Mesodermal cell (in vitro differentiated cells): ENCODE data around the gene FUT8.

Experiments used
- H3K27ac ChIP-seq: 2 replicates; pipeline ENCODE4 v1.7.0; 2013; ENCODE audit warnings: mild to moderate bottlenecking, low read depth, low read length, moderate library complexity; ENCODE audit not compliant: severe bottlenecking
- H3K36me3 ChIP-seq: 2 replicates; pipeline ENCODE4 v1.7.1; 2013; ENCODE audit warnings: mild to moderate bottlenecking, low read length, moderate library complexity; ENCODE audit not compliant: control insufficient read depth, insufficient read depth
- H3K4me1 ChIP-seq: one replicate; pipeline ENCODE4 v1.7.1; 2013; ENCODE audit warnings: mild to moderate bottlenecking, low read length; ENCODE audit not compliant: insufficient read depth, control insufficient read depth, poor library complexity, severe bottlenecking
- H3K4me3 ChIP-seq: 2 replicates; pipeline ENCODE4 v1.7.0; 2013; ENCODE audit warnings: low read length, control low read depth, mild to moderate bottlenecking; ENCODE audit not compliant: insufficient read depth, poor library complexity, severe bottlenecking; ENCODE audit errors: extremely low read depth
- H3K9me3 ChIP-seq: 2 replicates; pipeline ENCODE4 v1.7.1; 2013; ENCODE audit warnings: mild to moderate bottlenecking, low read length, moderate library complexity; ENCODE audit not compliant: control insufficient read depth
- WGBS, 2 experiments: methylation state at CpG; one replicate each; pipeline ENCODE4 v1.1.5; 2013; ENCODE audit warnings: missing lambda C conversion rate in 2 of 2; ENCODE audit not compliant: insufficient coverage in 2 of 2; 5-methylcytosine and 5-hydroxymethylcytosine counted together

FUT8 gene

DNA sequence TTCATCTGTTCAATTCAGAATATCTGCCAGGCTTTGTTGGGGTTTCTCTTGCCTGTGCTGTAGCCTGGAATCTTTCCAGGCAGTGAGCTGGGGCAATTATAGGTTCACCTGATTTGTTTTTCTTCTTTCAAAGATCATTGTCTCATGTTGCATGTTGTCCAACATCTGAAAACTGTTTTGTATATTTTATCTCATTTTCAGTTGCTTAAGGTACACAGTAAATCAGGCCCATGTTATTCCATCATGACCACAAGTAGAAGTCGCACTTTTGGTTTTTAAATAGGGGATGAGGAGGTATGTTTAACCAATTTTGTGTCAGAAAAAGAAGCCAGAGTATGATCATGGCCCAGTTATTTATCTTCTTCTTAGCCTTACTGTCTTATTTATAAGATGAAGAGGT, 24.9 kb upstream of the FUT8 start:
- no peak overlapping the region for H3K27ac ChIP-seq
- H3K4me1 ChIP-seq, result no peaks in the 10 kb centered on the region
- no peaks in the 10 kb centered on the region for H3K9me3 ChIP-seq
- WGBS, 2 experiments, result no CpG with 5 or more reads among the region's 1 CpG
- H3K4me3 ChIP-seq, result no peak overlapping the region
- no peaks in the 10 kb centered on the region for H3K36me3 ChIP-seq

DNA sequence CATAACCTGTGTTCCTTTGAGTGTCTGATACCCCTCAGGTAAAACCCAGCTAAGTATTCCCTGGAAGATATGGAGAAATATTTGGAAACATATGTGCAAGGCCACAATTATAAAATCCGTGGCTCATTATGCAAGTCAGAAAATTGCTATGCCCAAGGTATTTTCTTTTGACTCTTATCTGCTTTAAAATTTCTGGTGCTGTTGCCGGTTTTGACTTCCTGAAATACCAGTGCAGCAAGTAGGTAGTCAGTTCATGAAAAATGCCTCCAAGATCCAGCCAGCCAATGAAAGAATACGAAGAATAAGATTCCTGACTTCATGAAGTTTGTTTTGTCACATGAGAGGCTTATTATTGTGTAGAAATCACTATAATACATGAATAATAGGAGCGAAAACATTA, 20.2 kb upstream of the FUT8 start:
- 89 to 100% methylated on average over 2 to 3 of the region's 4 CpGs for WGBS, 2 experiments
- peaks cover 20% of the 10 kb centered on the region for H3K9me3 ChIP-seq
- H3K36me3 ChIP-seq, result no peaks in the 10 kb centered on the region
- H3K4me3 ChIP-seq, result no peak overlapping the region
- H3K4me1 ChIP-seq, result no peaks in the 10 kb centered on the region
- H3K27ac ChIP-seq, result no peak overlapping the region

DNA sequence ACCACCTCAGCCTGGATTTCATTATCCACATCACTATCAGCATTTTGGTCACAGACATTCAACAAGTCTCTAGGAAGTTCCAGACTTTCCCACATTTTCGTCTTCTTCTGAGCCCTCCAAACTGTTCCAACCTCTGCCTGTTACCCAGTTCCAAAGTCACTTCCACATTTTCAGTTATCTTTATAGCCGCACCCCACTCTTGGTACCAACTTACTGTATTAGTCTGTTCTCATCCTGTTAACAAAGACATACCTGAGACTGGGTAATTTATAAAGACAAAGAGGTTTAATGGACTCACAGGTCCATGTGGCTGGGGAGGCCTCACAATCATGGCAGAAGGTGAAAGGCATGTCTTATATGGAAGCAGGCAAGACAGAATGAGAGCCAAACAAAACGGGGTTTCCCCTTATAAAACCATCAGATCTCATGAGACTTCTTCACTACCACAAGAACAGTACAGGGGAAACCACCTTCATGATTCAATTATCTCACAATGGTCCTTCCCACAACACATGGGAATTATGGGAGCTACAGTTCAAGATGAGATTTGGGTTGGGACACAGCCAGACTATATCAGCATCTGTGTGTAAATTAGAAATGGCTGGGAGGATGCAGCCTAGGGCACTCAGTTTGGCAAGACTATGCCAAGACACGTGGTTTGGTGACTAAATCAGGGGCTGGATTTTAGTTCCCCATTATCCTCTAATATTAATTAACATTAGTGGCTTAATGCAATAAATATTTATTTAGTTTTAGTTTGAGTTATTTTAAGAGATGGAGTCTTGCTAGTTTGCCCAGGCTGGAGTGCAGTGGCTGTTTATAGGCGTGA, 16.2 kb upstream of the FUT8 start:
- 58 to 75% methylated on average over 3 to 4 of the region's 5 CpGs for WGBS, 2 experiments
- no peaks in the 10 kb centered on the region for H3K4me1 ChIP-seq
- no peak overlapping the region for H3K27ac ChIP-seq
- no peak overlapping the region for H3K4me3 ChIP-seq
- H3K9me3 ChIP-seq, result peaks cover 20% of the 10 kb centered on the region
- H3K36me3 ChIP-seq, result no peaks in the 10 kb centered on the region

DNA sequence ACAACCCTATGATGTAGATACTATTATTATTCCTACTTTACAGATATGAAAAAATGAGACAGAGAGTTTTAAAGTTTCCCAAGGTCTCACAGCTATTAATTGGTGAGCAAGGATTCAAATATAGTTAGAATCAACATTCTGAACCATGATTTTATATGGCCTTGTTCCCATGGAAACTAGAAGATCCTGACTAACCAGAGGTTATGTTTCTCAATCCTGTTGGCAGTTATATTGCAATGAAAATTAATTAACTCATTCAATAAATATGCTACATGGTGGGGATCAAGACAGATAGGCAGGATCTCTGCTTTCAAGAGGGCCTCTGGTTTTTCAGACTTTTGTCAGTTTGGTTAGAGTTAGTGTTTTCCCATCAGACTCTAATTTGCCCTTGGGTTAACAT, 9.3 kb upstream of the FUT8 start:
- H3K27ac ChIP-seq, result no peak overlapping the region
- no peaks in the 10 kb centered on the region for H3K9me3 ChIP-seq
- no peaks in the 10 kb centered on the region for H3K4me1 ChIP-seq
- H3K36me3 ChIP-seq, result no peaks in the 10 kb centered on the region
- H3K4me3 ChIP-seq, result no peak overlapping the region

DNA sequence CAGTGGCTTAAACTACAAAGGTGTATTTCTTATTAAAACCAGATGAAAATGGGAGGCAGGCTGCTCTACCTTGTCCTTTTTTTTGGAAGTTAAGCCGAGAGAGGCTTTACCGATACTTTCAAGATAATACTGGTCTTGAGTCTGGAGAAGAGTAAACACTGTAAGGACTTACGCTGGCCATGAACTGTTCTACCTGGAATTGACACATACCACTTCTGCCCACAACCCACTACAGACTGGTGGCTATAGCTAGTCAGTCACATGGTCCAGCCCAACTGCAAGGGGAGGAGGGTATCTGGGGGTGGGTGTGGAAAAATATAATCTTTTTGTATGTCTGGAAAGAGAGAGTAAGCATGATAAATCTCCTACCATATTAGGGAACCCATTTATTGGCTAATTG, 4.4 kb upstream of the FUT8 start:
- Histone ChIP-seq H3K4me3 (no peak overlapping the region), H3K27ac (no peak overlapping the region), H3K4me1 (no peaks in the 10 kb centered on the region), H3K36me3 (no peaks in the 10 kb centered on the region), H3K9me3 (no peaks in the 10 kb centered on the region)
- WGBS, 2 experiments, result no CpG with 5 or more reads among the region's 3 CpGs

DNA sequence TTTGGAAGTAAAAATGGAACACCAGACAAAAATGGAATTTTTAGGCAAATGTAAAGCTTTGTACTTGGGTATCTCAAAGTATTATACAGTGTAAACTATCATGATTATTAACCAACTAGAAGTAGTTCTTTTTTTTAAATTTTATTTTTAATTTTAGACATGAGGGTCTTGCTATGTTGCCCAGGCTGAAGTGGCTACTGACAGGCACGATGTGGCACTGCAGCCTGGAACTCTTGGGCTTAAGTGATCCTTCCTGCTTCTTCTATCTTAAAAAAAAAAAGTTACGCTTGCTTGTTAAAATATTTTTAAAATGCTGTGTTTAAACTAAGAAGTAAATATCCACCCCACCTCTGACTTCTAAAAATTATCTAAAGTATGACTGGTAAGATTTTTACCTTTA, 1.9 kb upstream of the FUT8 start:
- H3K27ac ChIP-seq, result no peak overlapping the region
- H3K9me3 ChIP-seq, result no peaks in the 10 kb centered on the region
- H3K4me3 ChIP-seq, result no peak overlapping the region
- H3K4me1 ChIP-seq, result no peaks in the 10 kb centered on the region
- WGBS, 2 experiments, result no CpG with 5 or more reads among the region's 2 CpGs
- no peaks in the 10 kb centered on the region for H3K36me3 ChIP-seq

DNA sequence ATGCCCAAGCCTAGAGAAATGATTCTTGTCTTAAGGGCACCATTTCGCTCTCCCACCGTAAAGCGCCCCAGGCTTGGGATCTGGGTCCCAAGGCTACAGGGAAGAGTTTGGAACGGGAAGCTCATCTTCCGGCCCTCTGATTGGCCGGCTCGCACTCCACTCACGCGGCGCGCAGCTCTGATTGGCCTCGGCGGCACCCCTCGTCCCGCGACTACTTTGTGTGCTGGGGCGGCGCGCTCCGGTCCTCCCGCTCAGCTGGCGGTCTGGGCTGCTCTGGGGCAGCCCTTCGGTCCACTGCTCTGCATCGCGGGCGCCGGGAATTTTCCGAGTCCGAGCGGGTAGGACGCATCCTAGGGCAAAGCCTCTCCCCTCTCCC, 886 bp upstream of the FUT8 start:
- 0 to 1% methylated on average over 27 to 31 of the region's 31 CpGs for WGBS, 2 experiments
- Histone ChIP-seq H3K36me3 (no peaks in the 10 kb centered on the region), H3K4me1 (no peaks in the 10 kb centered on the region), H3K27ac (peak overlapping the region; percentile 93), H3K4me3 (peak overlapping the region; percentile 84), H3K9me3 (no peaks in the 10 kb centered on the region)

DNA sequence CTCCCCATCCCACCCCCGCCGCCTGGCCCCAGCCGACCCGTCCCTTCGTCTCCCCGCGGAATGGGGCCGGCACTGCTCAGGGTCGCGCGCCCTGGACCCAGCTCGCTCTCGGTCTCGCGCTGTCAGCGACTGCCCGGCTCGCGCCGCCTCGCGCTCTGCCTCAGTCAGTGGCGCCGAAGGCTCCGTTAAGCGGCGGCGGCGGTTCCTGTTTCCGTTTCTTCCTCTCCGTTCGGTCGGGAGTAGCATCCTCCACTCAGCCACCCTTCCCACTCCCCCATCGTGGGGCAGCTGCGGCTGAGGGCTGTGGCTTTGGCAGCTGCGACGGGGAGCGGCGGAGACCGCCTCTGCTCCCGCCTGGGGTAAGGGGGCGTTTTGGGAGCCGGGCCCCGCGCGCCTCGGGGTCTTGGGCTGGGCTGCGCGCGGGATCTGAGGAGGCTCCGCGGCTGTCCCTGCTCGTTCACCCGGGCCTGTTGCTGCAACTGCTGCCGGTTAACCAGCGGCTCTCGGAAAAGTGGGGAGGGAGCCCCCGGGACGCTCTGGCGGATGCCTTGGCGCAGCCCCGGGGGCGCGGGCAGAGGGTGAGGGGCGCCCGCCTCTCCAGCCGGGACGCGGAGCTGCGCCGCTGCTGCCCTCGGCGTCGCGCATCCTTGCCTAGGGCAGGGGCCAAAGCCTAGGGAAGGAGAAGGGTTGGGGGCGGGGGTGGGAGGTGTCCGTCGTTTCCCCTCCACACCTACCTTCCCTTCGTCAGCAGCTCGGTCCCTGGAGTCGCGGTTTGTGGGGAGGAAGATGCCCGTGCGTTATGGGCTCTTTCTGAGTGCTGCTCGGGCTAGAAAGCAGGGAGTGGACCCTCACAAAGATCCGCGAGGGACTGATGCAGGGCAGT, 567 bp downstream of the FUT8 start:
- H3K9me3 ChIP-seq, result no peaks in the 10 kb centered on the region
- 0% methylated on average over 24 to 45 of the region's 87 CpGs for WGBS, 2 experiments
- peak overlapping the region; percentile 84 for H3K4me3 ChIP-seq
- peak overlapping the region; percentile 68 for H3K27ac ChIP-seq
- no peaks in the 10 kb centered on the region for H3K36me3 ChIP-seq
- no peaks in the 10 kb centered on the region for H3K4me1 ChIP-seq

DNA sequence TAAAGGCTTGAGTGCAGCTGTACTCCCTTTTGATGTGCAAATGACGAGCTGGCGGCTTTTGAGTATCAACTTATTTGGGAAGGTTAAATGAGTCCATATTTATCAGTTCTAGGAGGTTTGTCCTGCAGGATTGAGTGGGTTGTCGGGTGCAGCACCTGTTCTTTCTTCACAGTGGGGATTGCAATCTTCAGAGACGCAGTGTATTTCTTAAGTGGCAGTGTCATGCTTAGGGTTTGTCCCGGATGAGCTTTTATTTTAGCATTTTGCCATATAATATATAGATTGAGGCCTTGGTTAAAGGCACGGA, 1.2 kb downstream of the FUT8 start:
- peak overlapping the region; percentile 84 for H3K4me3 ChIP-seq
- no peaks in the 10 kb centered on the region for H3K4me1 ChIP-seq
- 0% methylated on average over 1 of the region's 6 CpGs for WGBS, 2 experiments
- no peaks in the 10 kb centered on the region for H3K36me3 ChIP-seq
- H3K9me3 ChIP-seq, result no peaks in the 10 kb centered on the region
- H3K27ac ChIP-seq, result no peak overlapping the region

DNA sequence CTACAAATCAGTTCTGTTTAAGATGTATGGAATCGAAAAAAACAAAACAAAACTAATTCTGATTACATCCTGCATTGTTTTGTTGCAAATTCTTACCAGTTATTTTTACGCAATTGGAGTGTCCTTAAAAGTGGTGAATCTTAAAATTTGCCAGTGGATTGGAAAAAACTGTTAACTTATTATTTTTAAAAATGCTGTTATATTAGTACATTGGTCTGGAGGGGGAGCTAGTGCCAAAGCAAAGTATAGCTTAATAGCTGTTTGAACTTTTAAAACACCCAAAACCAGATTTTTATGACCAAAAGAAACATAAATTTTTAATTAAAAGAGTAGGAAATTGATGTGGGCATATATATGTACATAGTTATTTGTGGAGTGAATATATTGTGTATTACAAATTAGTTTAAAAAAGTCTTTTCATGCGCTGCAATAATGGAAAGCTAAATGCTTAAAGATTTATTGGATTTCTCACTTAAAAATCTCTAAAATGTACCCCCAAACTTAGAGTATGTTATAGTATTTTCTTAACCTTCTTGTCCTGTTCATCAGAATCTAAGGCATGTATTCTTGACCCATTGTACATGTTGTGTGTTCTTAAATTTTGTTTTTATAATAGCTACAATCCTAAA, 2.5 kb downstream of the FUT8 start:
- Histone ChIP-seq H3K27ac (no peak overlapping the region), H3K4me3 (no peak overlapping the region), H3K9me3 (no peaks in the 10 kb centered on the region), H3K36me3 (no peaks in the 10 kb centered on the region), H3K4me1 (peaks cover 2% of the 10 kb centered on the region)
- 80% methylated on average over 1 of the region's 3 CpGs; no CpG with 5 or more reads in 1 of the 2 experiments for WGBS, 2 experiments

DNA sequence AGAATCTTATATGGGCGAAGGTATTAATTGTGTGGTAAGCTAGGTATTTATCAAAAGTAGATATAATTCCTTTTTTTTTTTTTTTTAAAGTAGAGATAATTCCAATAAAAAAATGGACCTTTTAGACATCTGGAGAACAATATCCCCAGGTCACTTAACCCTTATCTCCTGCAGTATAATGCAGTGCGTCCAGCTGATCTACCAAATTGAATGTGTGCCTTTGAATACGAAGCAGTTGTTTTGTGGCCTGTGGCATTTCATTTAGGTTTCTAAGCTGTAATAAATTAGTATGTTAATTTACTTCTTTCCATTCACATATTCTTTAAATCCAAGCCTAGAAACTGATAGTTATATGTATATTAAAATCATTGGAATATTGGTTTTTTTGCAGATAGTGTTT, 3.1 kb downstream of the FUT8 start:
- Histone ChIP-seq H3K4me1 (peaks cover 2% of the 10 kb centered on the region), H3K4me3 (no peak overlapping the region), H3K27ac (no peak overlapping the region), H3K9me3 (no peaks in the 10 kb centered on the region), H3K36me3 (no peaks in the 10 kb centered on the region)
- no CpG with 5 or more reads among the region's 3 CpGs for WGBS, 2 experiments
